HG03469 (cell line): ENCODE data around the gene IPMK.
A peak's percentile ranks its signal among the peaks of the same experiment; 100 is the strongest.
"Not testable (repeated sequence)": the region's sequence is repeated elsewhere in the genome, so short reads cannot be mapped to it uniquely, and the experiment has no call there.

Experiments used
- ATAC-seq: cut with Tn5 transposase; IDR thresholded peaks from one replicate; pipeline ENCODE4 v1.9.1; 2021; ENCODE audit warnings: mild to moderate bottlenecking, moderate library complexity, moderate number of reproducible peaks; ENCODE audit not compliant: unreplicated experiment

The IPMK gene

GRCh38 chr10:58229856-58230255 is 37.8 kb downstream of the IPMK start:
- ATAC-seq, result not testable (repeated sequence)

GRCh38 chr10:58225654-58226053 is 42.0 kb downstream of the IPMK start:
- ATAC-seq, result no peak

- ATAC-seq, result no peak
Measured at GRCh38 chr10:58220769-58221451, 46.8 kb downstream of the IPMK start.

- no peak for ATAC-seq
Measured at GRCh38 chr10:58219875-58220274, 47.8 kb downstream of the IPMK start.

- no peak for ATAC-seq
Measured at GRCh38 chr10:58217612-58218011, 50.1 kb downstream of the IPMK start.

GRCh38 chr10:58212622-58213021 is 55.1 kb downstream of the IPMK start:
- no peak for ATAC-seq

- no peak for ATAC-seq
Measured at GRCh38 chr10:58210160-58210559, 57.5 kb downstream of the IPMK start.

GRCh38 chr10:58209669-58210068 is 58.0 kb downstream of the IPMK start:
- no peak for ATAC-seq

GRCh38 chr10:58206251-58206650 is 61.4 kb downstream of the IPMK start:
- no peak for ATAC-seq

GRCh38 chr10:58201704-58202103 is 66.0 kb downstream of the IPMK start:
- ATAC-seq, result peak; percentile 59

GRCh38 chr10:58189269-58189668 is 78.4 kb downstream of the IPMK start:
- ATAC-seq, result no peak

GRCh38 chr10:58184120-58184670 is 83.5 kb downstream of the IPMK start:
- ATAC-seq, result no peak

- no peak for ATAC-seq
Measured at GRCh38 chr10:58180666-58181065, 87.0 kb downstream of the IPMK start.

GRCh38 chr10:58179238-58179637 is 88.5 kb downstream of the IPMK start:
- no peak for ATAC-seq

GRCh38 chr10:58178811-58179210 is 88.9 kb downstream of the IPMK start:
- ATAC-seq, result no peak

GRCh38 chr10:58177362-58177947 is 90.2 kb downstream of the IPMK start:
- ATAC-seq, result peak; percentile 51

GRCh38 chr10:58175990-58176900 is 91.4 kb downstream of the IPMK start:
- ATAC-seq, result no peak

- no peak for ATAC-seq
Measured at GRCh38 chr10:58174831-58175230, 92.9 kb downstream of the IPMK start.

- no peak for ATAC-seq
Measured at GRCh38 chr10:58173391-58173790, 94.3 kb downstream of the IPMK start.

- ATAC-seq, result no peak
Measured at GRCh38 chr10:58171146-58171545, 96.5 kb downstream of the IPMK start.

- no peak for ATAC-seq
Measured at GRCh38 chr10:58164517-58164916, 103.2 kb downstream of the IPMK start.
